ENCODE results near the gene TRIM22.

Gene TRIM22

DNA sequence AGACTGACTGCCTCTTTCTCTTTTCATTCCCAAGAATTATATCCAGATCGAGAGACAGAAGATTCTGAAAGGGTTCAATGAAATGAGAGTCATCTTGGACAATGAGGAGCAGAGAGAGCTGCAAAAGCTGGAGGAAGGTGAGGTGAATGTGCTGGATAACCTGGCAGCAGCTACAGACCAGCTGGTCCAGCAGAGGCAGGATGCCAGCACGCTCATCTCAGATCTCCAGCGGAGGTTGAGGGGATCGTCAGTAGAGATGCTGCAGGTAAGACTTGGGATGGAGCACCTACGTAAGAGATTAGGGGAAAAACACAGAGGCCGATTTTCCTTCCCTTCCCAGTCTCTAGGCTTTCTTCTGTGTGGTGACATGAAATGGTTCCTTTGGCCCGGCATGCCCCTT, 8.7 kb downstream of the TRIM22 start:
- Histone ChIP-seq H3K36me3 (replicated peaks; ENCODE audit: low read depth, low read length) (peaks cover 23% of the 10 kb centered on the region), H2AFZ (ENCODE audit: low read depth, low read length) (no peak overlapping the region), H3K27me3 (ENCODE audit: low read depth, low read length) (no peaks in the 10 kb centered on the region), H3K4me3 (ENCODE audit: low read length) (no peak overlapping the region), H3K79me2 (ENCODE audit: low read length) (0 out of 2 replicates have a peak, but pooled peaks cover 4% of the 10 kb centered on the region), H3K4me1 (ENCODE audit: low read length) (no peaks in the 10 kb centered on the region), H3K27ac (ENCODE audit: low read length) (no peak overlapping the region), H3K4me2 (ENCODE audit: low read length) (no peak overlapping the region), H3K9ac (ENCODE audit: low read length) (no peak overlapping the region), H3K9me3 (ENCODE audit: insufficient read depth, low read length) (no peaks in the 10 kb centered on the region), H4K20me1 (ENCODE audit: insufficient read depth, low read length) (no peaks in the 10 kb centered on the region)
- TF ChIP-seq, protein P1, sequence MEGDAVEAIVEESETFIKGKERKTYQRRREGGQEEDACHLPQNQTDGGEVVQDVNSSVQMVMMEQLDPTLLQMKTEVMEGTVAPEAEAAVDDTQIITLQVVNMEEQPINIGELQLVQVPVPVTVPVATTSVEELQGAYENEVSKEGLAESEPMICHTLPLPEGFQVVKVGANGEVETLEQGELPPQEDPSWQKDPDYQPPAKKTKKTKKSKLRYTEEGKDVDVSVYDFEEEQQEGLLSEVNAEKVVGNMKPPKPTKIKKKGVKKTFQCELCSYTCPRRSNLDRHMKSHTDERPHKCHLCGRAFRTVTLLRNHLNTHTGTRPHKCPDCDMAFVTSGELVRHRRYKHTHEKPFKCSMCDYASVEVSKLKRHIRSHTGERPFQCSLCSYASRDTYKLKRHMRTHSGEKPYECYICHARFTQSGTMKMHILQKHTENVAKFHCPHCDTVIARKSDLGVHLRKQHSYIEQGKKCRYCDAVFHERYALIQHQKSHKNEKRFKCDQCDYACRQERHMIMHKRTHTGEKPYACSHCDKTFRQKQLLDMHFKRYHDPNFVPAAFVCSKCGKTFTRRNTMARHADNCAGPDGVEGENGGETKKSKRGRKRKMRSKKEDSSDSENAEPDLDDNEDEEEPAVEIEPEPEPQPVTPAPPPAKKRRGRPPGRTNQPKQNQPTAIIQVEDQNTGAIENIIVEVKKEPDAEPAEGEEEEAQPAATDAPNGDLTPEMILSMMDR (IDR thresholded peaks at IDR 0.05; ENCODE audit: low read depth, low read length): no peak
- TF ChIP-seq EZH2phosphoT487 (IDR thresholded peaks at IDR 0.05; ENCODE audit: low read depth): no peak

DNA sequence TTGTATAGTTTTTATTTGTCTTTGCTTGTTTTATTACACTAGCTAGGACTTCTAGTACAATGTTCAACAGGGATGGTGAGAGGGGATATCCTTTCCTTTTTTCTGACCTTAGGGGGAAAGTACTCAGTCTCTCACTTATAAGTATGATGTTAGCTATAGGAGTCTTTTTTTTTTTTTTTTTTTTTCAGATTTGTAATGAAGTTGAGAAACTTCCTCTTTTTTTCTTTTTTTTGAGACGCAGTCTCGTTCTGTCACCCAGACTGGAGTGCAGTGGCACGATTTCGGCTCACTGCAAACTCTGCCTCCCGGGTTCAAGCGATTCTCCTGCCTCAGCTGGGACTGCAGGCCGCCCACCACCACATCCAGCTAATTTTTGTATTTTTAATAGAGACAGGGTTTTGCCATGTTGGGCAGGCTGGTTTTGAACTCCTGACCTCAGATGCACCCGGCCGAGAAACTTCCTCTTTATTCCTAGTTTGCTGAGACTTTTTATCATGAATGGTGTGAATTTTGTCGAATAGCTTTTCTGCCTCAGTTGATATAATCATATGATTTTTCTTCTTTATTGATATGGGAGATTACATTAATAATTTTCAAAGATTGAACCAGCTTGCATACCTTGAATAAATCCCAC, 10.9 kb downstream of the TRIM22 start:
- no peak overlapping the region for H3K4me2 ChIP-seq (ENCODE audit: low read length)
- no peak overlapping the region for H2AFZ ChIP-seq (ENCODE audit: low read depth, low read length)
- H3K4me3 ChIP-seq (ENCODE audit: low read length): no peak overlapping the region
- no peaks in the 10 kb centered on the region for H3K79me2 ChIP-seq (ENCODE audit: low read length)
- no peak overlapping the region for H3K9ac ChIP-seq (ENCODE audit: low read length)
- no peaks in the 10 kb centered on the region for H4K20me1 ChIP-seq (ENCODE audit: insufficient read depth, low read length)
- H3K27me3 ChIP-seq (ENCODE audit: low read depth, low read length): no peaks in the 10 kb centered on the region
- H3K4me1 ChIP-seq (ENCODE audit: low read length): peaks cover 10% of the 10 kb centered on the region
- no peak for TF ChIP-seq EZH2phosphoT487 (IDR thresholded peaks at IDR 0.05; ENCODE audit: low read depth)
- TF ChIP-seq, protein P1 (IDR thresholded peaks at IDR 0.05; ENCODE audit: low read depth, low read length): no peak
- H3K9me3 ChIP-seq (ENCODE audit: insufficient read depth, low read length): no peaks in the 10 kb centered on the region
- no peak overlapping the region for H3K27ac ChIP-seq (ENCODE audit: low read length)
- H3K36me3 ChIP-seq (replicated peaks; ENCODE audit: low read depth, low read length): peaks cover 28% of the 10 kb centered on the region

DNA sequence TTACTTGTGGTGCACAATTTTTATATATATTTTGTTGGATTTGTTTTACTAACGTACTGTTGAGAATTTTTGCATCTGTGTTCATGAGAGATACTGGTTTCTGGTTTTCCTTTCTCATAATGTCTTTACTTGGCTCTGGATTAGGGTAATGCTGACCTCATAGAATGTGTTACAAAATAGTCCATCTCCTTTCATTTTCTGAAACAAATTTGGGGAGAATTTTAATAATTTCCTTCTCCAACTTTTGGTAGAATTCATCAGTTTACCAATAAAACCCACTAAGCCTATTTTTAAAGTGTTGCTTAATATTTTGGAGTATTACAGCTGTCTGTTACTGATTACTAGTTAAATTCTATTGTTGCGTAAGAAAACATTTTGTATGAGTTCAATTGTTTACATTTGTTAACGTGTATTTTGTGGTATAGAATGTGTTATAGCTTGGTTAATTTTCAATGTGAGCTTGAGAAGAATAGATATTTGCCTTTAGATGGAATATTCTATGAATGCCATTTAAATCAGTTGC, 11.5 kb downstream of the TRIM22 start:
- no peaks in the 10 kb centered on the region for H3K79me2 ChIP-seq (ENCODE audit: low read length)
- TF ChIP-seq, protein P1 (IDR thresholded peaks at IDR 0.05; ENCODE audit: low read depth, low read length): no peak
- no peak for TF ChIP-seq EZH2phosphoT487 (IDR thresholded peaks at IDR 0.05; ENCODE audit: low read depth)
- no peak overlapping the region for H2AFZ ChIP-seq (ENCODE audit: low read depth, low read length)
- peaks cover 10% of the 10 kb centered on the region for H3K4me1 ChIP-seq (ENCODE audit: low read length)
- H3K27ac ChIP-seq (ENCODE audit: low read length): no peak overlapping the region
- H3K4me3 ChIP-seq (ENCODE audit: low read length): no peak overlapping the region
- no peak overlapping the region for H3K4me2 ChIP-seq (ENCODE audit: low read length)
- H3K9ac ChIP-seq (ENCODE audit: low read length): no peak overlapping the region
- peaks cover 28% of the 10 kb centered on the region for H3K36me3 ChIP-seq (replicated peaks; ENCODE audit: low read depth, low read length)
- no peaks in the 10 kb centered on the region for H3K9me3 ChIP-seq (ENCODE audit: insufficient read depth, low read length)
- H3K27me3 ChIP-seq (ENCODE audit: low read depth, low read length): no peaks in the 10 kb centered on the region
- no peaks in the 10 kb centered on the region for H4K20me1 ChIP-seq (ENCODE audit: insufficient read depth, low read length)

DNA sequence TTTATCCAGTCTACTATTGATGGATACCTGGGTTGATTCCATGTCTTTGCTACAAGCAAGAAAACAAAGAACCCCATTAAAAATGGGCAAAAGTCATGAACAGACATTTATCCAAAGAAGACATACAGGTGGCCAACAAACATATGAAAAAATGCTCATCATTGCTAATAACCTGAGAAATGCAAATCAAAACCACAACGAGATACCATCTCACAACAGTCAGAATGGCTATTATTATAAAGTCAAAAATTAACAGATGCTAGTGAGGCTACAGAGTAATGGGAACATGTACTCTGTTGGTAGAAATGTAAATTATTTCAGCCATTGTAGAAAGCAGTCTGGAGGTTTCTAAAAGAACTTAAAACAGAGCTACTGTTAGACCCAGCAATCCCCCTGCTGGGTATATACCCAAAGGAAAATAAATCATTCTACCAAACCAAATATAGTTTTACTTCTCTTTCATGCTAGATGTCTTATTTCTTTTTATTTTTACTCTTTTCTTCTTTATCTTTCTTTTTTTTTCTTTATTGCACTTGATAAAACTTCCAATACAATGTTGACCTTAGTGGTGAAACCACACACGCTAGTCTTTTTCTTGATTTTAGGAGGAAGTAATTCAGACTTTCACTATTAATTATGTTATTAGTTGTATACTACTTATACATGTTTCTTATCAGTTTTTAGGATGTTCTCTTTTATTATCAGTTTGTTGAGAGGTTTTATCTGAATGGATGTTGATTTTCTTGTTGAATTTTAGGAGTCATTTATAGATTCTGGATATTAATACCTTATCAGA, 14.3 kb downstream of the TRIM22 start:
- Histone ChIP-seq H3K4me1 (ENCODE audit: low read length) (peaks cover 10% of the 10 kb centered on the region), H3K79me2 (ENCODE audit: low read length) (no peaks in the 10 kb centered on the region), H3K36me3 (replicated peaks; ENCODE audit: low read depth, low read length) (peaks cover 27% of the 10 kb centered on the region), H2AFZ (ENCODE audit: low read depth, low read length) (no peak overlapping the region), H3K9me3 (ENCODE audit: insufficient read depth, low read length) (no peaks in the 10 kb centered on the region), H3K4me2 (ENCODE audit: low read length) (no peak overlapping the region), H3K27ac (ENCODE audit: low read length) (no peak overlapping the region), H4K20me1 (ENCODE audit: insufficient read depth, low read length) (no peaks in the 10 kb centered on the region), H3K27me3 (ENCODE audit: low read depth, low read length) (no peaks in the 10 kb centered on the region), H3K4me3 (ENCODE audit: low read length) (no peak overlapping the region), H3K9ac (ENCODE audit: low read length) (no peak overlapping the region)
- no peak for TF ChIP-seq EZH2phosphoT487 (IDR thresholded peaks at IDR 0.05; ENCODE audit: low read depth)
- TF ChIP-seq, protein P1 (IDR thresholded peaks at IDR 0.05; ENCODE audit: low read depth, low read length): no peak
